KOPT-K1 (cell line): ENCODE measurements around the gene JPH2.
A peak's percentile ranks its signal among the peaks of the same experiment; 100 is the strongest.

ENCODE experiments used
- H3K27ac ChIP-seq: fragments of 200-600 bp; sonication (generic); 2 replicates; pipeline ENCODE4 v1.5.1; 2016; ENCODE audit warnings: antibody characterized with exemption, mild to moderate bottlenecking, low read depth, low read length; ENCODE audit not compliant: poor library complexity, severe bottlenecking
- H3K36me3 ChIP-seq: fragments of 200-600 bp; sonication (generic); 2 replicates; pipeline ENCODE4 v1.5.1; 2017; ENCODE audit warnings: antibody characterized with exemption, mild to moderate bottlenecking, low read length, moderate library complexity; ENCODE audit not compliant: insufficient read depth
- H3K9me3 ChIP-seq: fragments of 200-600 bp; sonication (generic); 2 replicates; pipeline ENCODE4 v1.5.1; 2017; ENCODE audit warnings: antibody characterized with exemption, low read length, mild to moderate bottlenecking; ENCODE audit not compliant: insufficient read depth, poor library complexity, severe bottlenecking

JPH2 gene

DNA sequence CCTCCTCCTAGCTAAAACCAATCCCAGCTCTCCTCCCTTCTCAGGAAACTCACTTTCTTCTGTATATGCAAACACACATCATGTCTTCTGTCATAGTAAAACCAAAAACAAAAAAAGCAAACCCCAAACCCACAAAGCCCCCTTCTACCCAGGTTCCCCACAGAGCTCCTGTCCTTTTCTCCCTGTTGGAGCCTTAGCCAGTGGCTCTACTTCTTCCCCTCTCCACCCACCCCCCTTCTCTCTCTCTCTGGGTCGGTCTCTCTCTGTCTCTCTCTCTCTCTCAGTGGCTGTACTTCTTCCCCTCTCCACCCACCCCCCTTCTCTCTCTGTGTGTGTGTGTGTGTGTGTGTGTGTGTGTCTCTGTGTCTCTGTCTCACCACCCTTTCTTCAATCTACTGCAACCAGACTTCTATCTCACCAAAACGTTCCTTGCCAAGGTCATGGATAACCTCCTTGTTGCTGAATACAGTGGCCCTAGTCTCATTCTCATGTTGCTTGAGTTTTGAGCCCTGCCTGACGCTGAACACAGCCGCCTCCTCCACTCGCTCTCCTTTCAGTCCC lies 32.3 kb upstream of the JPH2 start:
- Histone ChIP-seq H3K36me3 (no peaks in the 10 kb centered on the region), H3K9me3 (no peaks in the 10 kb centered on the region), H3K27ac (no peak overlapping the region)

GRCh38 chr20:44218446-44218845 lies 31.5 kb upstream of the JPH2 start:
- no peaks in the 10 kb centered on the region for H3K36me3 ChIP-seq
- peak overlapping the region; percentile 18 for H3K27ac ChIP-seq
- H3K9me3 ChIP-seq: no peaks in the 10 kb centered on the region

GRCh38 chr20:44217342-44218092 lies 30.5 kb upstream of the JPH2 start:
- peak overlapping the region; percentile 18 for H3K27ac ChIP-seq
- H3K36me3 ChIP-seq: no peaks in the 10 kb centered on the region
- H3K9me3 ChIP-seq: no peaks in the 10 kb centered on the region

DNA sequence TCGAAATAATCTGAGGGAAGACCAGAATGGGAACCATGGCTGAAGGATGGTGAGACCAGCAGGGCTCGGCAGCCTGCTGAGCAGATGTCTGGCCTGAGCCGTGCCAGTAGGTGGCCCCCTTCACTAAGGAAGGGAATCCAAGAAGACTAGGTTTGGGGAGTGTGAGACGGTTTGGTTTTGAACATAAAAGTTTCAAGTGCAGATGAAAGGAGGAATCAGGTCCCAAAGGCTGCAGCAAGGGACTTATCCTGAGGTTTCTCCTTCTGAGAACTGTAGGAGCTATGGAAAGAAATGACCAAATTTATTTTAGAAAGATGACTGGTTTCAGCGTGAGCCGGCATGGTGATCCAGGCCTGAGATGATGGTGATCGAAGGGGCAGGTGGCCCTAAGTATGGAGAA lies 28.1 kb upstream of the JPH2 start:
- no peaks in the 10 kb centered on the region for H3K36me3 ChIP-seq

GRCh38 chr20:44212792-44213191 lies 25.8 kb upstream of the JPH2 start:
- H3K36me3 ChIP-seq: no peaks in the 10 kb centered on the region
- no peaks in the 10 kb centered on the region for H3K9me3 ChIP-seq
- H3K27ac ChIP-seq: no peak overlapping the region

More for the DNA sequence above, 28.1 kb upstream of the JPH2 start:
- Histone ChIP-seq H3K9me3 (no peaks in the 10 kb centered on the region), H3K27ac (no peak overlapping the region)

- Histone ChIP-seq H3K36me3 (peaks cover 1% of the 10 kb centered on the region), H3K9me3 (no peaks in the 10 kb centered on the region), H3K27ac (peak overlapping the region; percentile 53)
Measured at GRCh38 chr20:44211177-44212039, 24.4 kb upstream of the JPH2 start.

DNA sequence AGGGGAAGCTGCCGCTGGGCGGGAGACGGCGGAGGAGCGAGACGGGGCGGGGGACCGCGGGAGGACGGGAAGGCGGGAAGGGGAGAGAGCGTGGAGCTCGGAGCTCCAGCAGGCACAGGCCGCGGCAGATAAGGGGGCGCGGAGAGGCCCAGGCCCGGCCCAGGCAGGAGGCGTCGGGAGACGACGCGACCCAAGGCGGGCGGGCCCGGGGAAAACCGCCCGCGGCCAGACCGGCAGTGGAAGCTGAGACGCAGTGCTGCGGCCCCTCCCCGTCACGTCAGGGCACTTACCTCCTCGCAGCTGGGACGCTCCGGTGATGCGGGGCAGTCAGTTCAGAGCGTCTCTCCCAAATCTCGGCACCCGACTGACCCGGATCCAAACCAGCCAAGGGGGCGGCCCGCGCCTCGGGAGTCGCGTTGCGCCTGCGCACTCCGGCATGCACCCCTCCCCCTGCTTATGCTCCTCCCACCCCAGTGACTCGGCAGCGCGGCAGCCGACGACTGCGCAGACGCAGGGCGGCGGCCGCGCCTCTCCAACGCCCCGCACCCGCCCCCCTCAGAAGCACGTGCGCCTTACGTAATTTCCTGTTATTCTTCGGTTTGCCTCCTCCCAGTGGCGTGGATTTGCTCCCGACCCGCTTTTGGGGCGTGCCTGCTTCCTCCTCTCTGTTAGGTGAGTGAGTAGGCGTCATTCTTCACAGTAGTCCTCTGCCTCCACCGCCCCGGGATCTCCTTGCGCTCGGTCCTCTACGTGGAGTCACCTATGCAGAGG lies 23.6 kb upstream of the JPH2 start, which contains the start of gene OSER1:
TSS of gene OSER1 (minus strand) at position 366 of the 771 bp plus-strand sequence. CDS start 3,814 bp downstream, outside the sequence.
- Histone ChIP-seq H3K27ac (peak within 1 kb of the TSS; percentile 60), H3K9me3 (no peaks in the 10 kb centered on the region), H3K36me3 (peaks cover 10% of the 10 kb centered on the region)

DNA sequence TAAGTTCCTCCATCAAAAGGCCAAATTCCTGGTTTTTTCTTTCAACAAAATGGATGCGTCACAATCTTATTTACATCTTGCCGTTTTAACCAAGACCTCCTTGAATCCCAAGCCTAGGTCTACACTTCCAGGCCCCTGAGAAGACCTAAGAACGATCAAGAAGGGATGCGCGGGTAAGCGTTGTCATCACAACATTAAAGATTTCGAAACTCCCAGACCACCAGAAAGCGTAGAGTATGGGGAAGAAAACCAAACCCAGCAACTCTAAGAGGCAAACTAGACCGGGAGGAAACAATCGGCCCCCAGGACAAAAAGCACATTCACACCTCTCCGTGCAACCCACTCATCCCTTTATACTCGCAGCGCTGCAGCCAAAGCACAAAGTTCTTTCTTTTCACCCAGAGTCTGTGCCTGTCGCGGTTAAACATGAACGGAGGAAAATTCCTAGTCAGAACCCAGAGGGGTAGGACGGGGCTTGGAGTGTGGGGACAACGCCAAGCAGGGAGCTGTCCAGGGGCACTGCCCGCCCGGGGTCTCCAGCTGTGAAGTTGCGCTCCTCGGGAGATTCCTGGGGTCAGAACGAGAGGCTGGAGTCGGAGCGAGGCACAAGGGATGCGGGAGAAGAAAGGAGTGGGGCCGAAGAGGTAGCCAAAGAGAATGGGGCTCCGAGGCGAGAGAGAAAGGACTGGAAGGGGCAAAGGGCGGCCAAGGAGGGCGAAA lies 22.9 kb upstream of the JPH2 start:
- H3K27ac ChIP-seq: peak overlapping the region; percentile 60
- H3K36me3 ChIP-seq: peaks cover 17% of the 10 kb centered on the region
- no peaks in the 10 kb centered on the region for H3K9me3 ChIP-seq

- H3K9me3 ChIP-seq: no peaks in the 10 kb centered on the region
- H3K27ac ChIP-seq: no peak overlapping the region
- H3K36me3 ChIP-seq: peaks cover 23% of the 10 kb centered on the region
Measured at GRCh38 chr20:44208770-44209169, 21.8 kb upstream of the JPH2 start.

DNA sequence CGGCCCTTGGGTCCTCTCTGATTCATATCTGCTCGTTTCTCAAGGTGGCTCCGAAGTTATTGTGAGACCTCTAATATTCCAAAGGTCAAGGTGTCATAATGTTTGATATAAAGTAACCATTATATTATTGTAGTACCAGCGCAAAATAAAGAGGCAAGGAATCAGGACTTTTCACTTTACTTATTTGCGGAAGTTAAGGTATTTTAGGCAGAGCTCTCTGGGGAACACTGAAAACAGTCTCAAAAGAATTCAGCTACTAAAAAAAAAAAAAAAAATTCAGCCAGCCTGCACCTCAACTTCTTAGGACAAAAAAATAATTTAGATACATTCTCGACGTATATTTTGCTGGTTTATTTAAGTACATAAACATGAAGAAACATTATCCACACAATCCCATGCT lies 21.2 kb upstream of the JPH2 start:
- peaks cover 24% of the 10 kb centered on the region for H3K36me3 ChIP-seq
- H3K27ac ChIP-seq: no peak overlapping the region
- H3K9me3 ChIP-seq: no peaks in the 10 kb centered on the region

DNA sequence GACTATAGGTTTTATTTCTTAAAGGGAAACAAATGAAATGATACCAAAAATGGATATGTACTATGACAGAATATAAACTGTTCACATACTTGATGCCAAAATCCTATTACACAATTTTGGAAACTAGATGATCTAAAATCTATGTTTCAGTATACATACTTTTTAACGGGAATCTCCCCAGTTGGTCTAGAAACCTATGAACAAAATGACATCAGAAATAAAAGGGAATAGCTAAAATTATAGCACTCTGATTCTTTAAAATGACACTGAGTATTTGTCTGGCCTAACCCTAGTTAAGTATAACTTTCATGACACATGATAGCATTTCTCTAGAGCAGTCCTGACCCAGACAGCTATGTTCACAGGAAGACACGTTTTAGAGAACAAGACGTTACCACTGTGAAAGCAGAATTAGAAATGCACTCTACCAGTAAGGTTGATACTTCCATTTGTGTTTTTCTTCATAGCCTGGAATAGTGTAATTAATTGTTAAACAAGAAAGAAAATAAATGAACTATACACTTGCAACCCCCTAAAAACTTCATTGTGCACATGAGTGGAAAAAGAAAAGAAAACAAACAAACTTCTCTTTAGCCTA lies 20.2 kb upstream of the JPH2 start:
- peaks cover 33% of the 10 kb centered on the region for H3K36me3 ChIP-seq
- H3K27ac ChIP-seq: no peak overlapping the region
- no peaks in the 10 kb centered on the region for H3K9me3 ChIP-seq

GRCh38 chr20:44206132-44206531 lies 19.1 kb upstream of the JPH2 start:
- Histone ChIP-seq H3K27ac (no peak overlapping the region), H3K9me3 (no peaks in the 10 kb centered on the region), H3K36me3 (peaks cover 44% of the 10 kb centered on the region)

DNA sequence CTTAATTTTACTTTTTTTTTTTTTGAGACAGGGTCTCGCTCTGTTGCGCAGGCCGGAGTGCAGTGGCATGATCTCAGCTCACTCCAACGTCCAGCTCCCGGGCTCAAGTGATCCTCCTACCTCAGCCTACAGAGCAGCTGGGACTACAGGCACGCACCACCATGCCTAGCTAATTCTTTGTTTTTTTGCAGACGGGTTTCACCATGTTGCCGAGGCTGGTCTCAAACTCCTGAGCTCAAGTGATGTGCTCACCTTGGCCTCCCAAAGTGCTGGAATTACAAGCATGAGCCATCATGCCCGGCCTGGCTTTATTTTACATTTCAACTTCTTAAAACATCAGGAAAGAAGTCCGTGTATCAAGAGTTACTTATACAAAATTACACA lies 17.8 kb upstream of the JPH2 start:
- no peaks in the 10 kb centered on the region for H3K9me3 ChIP-seq
- H3K27ac ChIP-seq: no peak overlapping the region
- H3K36me3 ChIP-seq: peaks cover 57% of the 10 kb centered on the region
